ENCODE results near the gene UEVLD. TPM values are rescaled to one million over a fixed set of nuclear protein-coding genes. Genes with fewer than 3 reads are reported as not detected.

UEVLD gene
- total RNA-seq, 1 experiment from 2014 or later, result 13.7 TPM

DNA sequence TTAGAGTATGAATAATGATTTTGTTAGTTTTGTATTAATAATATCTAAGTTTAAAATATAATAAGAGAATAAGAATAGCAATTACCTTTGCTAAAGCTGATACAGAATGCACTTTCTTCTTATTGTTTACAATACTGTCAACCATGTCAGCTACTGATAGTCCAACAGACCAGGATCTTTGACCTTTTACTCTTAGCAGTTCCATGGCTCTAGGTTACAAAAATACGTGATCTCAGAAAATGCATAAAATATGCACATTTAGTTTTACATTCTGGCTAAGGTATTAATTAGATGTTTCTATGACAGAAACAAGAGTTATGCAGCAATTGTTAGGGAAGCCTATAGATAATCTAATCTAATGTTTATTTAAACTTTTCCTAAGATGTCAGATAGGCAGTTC is 54.3 kb downstream of the UEVLD start:
- Histone ChIP-seq H3K9me3 (ENCODE audit: control insufficient read depth in 1 of 2, insufficient read depth in 1 of 2, low read depth in 1 of 2, low read length in 2 of 2) (no peaks in the 10 kb centered on the region), H2AFZ (ENCODE audit: low read depth, low read length, poor library complexity, severe bottlenecking) (no peak overlapping the region), H3K4me1 (ENCODE audit: control insufficient read depth in 1 of 2, insufficient read depth in 2 of 2, low read length in 2 of 2) (no peaks in the 10 kb centered on the region), H3K9ac (ENCODE audit: low read length) (no peak overlapping the region), H3K27me3 (ENCODE audit: insufficient read depth, low read length) (no peaks in the 10 kb centered on the region), H4K20me1 (ENCODE audit: insufficient read depth) (no peaks in the 10 kb centered on the region; the same call in 1 of the 2 replicates), H3K4me2 (ENCODE audit: low read length) (no peak overlapping the region), H3K27ac (ENCODE audit: low read depth, low read length) (no peak overlapping the region), H3K4me3 (replicated peaks in 1 of 2; ENCODE audit: low read depth in 1 of 2, low read length in 2 of 2) (no peak overlapping the region), H3K79me2 (ENCODE audit: insufficient read depth, low read length) (no peaks in the 10 kb centered on the region), H3K36me3 (ENCODE audit: control insufficient read depth in 1 of 2, insufficient read depth in 2 of 2, low read length in 2 of 2) (no peaks in the 10 kb centered on the region; a peak in 2 of 4 replicates), H3K9me2 (ENCODE audit: insufficient read depth) (no peaks in the 10 kb centered on the region)
- CTCF ChIA-PET, result no interaction called here
- BruUV-seq (replicated peaks), result no TSS peak
- ATAC-seq (no peak), DNase-seq (ENCODE audit: low read depth, low spot score) (no peak)
- intact Hi-C loops (cut with micrococcal nuclease), result no loop called here
- RAD21 ChIA-PET (ENCODE audit: low non-redundant PET in 1 of 2, low total read pairs in 2 of 2, uncharacterized antibody in 2 of 2, unreplicated experiment in 2 of 2), result no interaction called here
- POLR2A ChIA-PET, result no interaction called here
- TF ChIP-seq SIN3A (IDR thresholded peaks at IDR 0.05; ENCODE audit: low read depth) (no peak), POLR2AphosphoS5 (IDR thresholded peaks at IDR 0.05; ENCODE audit: low read depth, low read length) (no peak), ZFX (IDR thresholded peaks at IDR 0.05) (no peak), CBX3 (IDR thresholded peaks at IDR 0.05; ENCODE audit: low read depth) (no peak), EZH2phosphoT487 (IDR thresholded peaks at IDR 0.05; ENCODE audit: borderline replicate concordance) (no peak), CEBPB (IDR thresholded peaks at IDR 0.05; ENCODE audit: low read depth) (no peak), RAD21 (IDR thresholded peaks at IDR 0.05; ENCODE audit: low read depth) (no peak), JUND (IDR thresholded peaks at IDR 0.05) (no peak), YY1 (IDR thresholded peaks at IDR 0.05; ENCODE audit: extremely low read depth, insufficient replicate concordance, low read depth, low read length) (no peak), TCF7L2 (IDR thresholded peaks at IDR 0.05; ENCODE audit: borderline replicate concordance, extremely low read depth, insufficient read depth, insufficient read length) (no peak)
- TF ChIP-seq, protein P1, sequence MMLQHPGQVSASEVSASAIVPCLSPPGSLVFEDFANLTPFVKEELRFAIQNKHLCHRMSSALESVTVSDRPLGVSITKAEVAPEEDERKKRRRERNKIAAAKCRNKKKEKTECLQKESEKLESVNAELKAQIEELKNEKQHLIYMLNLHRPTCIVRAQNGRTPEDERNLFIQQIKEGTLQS (IDR thresholded peaks at IDR 0.05), result no peak

DNA sequence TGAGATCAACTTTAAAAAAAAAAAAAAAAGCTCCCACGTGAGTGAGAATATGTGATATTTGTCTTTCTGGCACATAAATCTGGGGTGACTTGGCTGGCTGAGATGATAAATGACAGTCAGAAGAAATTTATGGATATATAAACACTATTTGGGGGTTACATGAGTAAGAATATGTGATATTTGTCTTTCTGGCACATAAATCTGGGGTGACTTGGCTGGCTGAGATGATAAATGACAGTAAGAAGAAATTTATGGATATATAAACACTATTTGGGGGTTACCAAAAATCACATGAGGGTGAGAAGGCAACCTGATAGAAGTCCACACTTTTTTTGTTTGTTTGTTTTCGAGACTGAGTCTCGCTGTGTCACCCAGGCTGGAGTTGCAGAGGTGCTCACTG is 55.2 kb downstream of the UEVLD start:
- Histone ChIP-seq H3K27ac (ENCODE audit: low read depth, low read length) (no peak overlapping the region), H3K9me3 (ENCODE audit: control insufficient read depth in 1 of 2, insufficient read depth in 1 of 2, low read depth in 1 of 2, low read length in 2 of 2) (no peaks in the 10 kb centered on the region), H3K9ac (ENCODE audit: low read length) (no peak overlapping the region), H3K9me2 (ENCODE audit: insufficient read depth) (no peaks in the 10 kb centered on the region), H3K27me3 (ENCODE audit: insufficient read depth, low read length) (no peaks in the 10 kb centered on the region), H3K4me3 (replicated peaks in 1 of 2; ENCODE audit: low read depth in 1 of 2, low read length in 2 of 2) (no peak overlapping the region), H3K36me3 (ENCODE audit: control insufficient read depth in 1 of 2, insufficient read depth in 2 of 2, low read length in 2 of 2) (no peaks in the 10 kb centered on the region; a peak in 2 of 4 replicates), H3K4me1 (ENCODE audit: control insufficient read depth in 1 of 2, insufficient read depth in 2 of 2, low read length in 2 of 2) (no peaks in the 10 kb centered on the region), H3K4me2 (ENCODE audit: low read length) (no peak overlapping the region), H3K79me2 (ENCODE audit: insufficient read depth, low read length) (peaks cover 7% of the 10 kb centered on the region; the same call in 1 of the 2 replicates), H2AFZ (ENCODE audit: low read depth, low read length, poor library complexity, severe bottlenecking) (no peak overlapping the region), H4K20me1 (ENCODE audit: insufficient read depth) (no peaks in the 10 kb centered on the region; the same call in 1 of the 2 replicates)
- DNase-seq (ENCODE audit: low read depth, low spot score), result no peak
- ChIA-PET CTCF (interaction anchor here (1.0 kb wide), 1 partner anchor 123 kb away, joined by 3 read pairs; no protein-coding TSS in a partner anchor), RAD21 (ENCODE audit: low non-redundant PET in 1 of 2, low total read pairs in 2 of 2, uncharacterized antibody in 2 of 2, unreplicated experiment in 2 of 2) (no interaction called here), POLR2A (no interaction called here)
- no TSS peak for BruUV-seq (replicated peaks)
- no peak for ATAC-seq
- intact Hi-C loops (cut with micrococcal nuclease), result no loop called here
- TF ChIP-seq FOSL1 (IDR thresholded peaks at IDR 0.05; ENCODE audit: low read depth) (no peak), YY1 (IDR thresholded peaks at IDR 0.05; ENCODE audit: extremely low read depth, insufficient replicate concordance, low read depth, low read length) (no peak), EZH2 (IDR thresholded peaks at IDR 0.05) (no peak), CEBPB (IDR thresholded peaks at IDR 0.05; ENCODE audit: low read depth) (no peak), POLR2AphosphoS5 (IDR thresholded peaks at IDR 0.05; ENCODE audit: low read depth, low read length) (no peak), CBX3 (IDR thresholded peaks at IDR 0.05; ENCODE audit: low read depth) (no peak), POLR2A (IDR thresholded peaks at IDR 0.05; ENCODE audit: borderline replicate concordance, extremely low read depth, insufficient read depth, insufficient read length) (no peak), ZNF274 (IDR thresholded peaks at IDR 0.05; ENCODE audit: low read depth, low read length) (no peak), SP1 (IDR thresholded peaks at IDR 0.05; ENCODE audit: low read depth) (no peak)
- TF ChIP-seq, protein P2, sequence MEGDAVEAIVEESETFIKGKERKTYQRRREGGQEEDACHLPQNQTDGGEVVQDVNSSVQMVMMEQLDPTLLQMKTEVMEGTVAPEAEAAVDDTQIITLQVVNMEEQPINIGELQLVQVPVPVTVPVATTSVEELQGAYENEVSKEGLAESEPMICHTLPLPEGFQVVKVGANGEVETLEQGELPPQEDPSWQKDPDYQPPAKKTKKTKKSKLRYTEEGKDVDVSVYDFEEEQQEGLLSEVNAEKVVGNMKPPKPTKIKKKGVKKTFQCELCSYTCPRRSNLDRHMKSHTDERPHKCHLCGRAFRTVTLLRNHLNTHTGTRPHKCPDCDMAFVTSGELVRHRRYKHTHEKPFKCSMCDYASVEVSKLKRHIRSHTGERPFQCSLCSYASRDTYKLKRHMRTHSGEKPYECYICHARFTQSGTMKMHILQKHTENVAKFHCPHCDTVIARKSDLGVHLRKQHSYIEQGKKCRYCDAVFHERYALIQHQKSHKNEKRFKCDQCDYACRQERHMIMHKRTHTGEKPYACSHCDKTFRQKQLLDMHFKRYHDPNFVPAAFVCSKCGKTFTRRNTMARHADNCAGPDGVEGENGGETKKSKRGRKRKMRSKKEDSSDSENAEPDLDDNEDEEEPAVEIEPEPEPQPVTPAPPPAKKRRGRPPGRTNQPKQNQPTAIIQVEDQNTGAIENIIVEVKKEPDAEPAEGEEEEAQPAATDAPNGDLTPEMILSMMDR (IDR thresholded peaks at IDR 0.05 in 2 of 3, conservative IDR thresholded peaks at IDR 0.05 in 1 of 3; ENCODE audit: borderline replicate concordance in 1 of 3, insufficient read depth in 1 of 3, low read depth in 2 of 3, low read length in 2 of 3), result no peak

All from HCT116 (cell line).